T-helper 2 cell treated with Interferon-gamma antibody and Interleukin-4, amounts not matched to agents 100 ng/mL and 5 ng/mL, for 36 hours (primary cell): ENCODE data around the gene CASP14. TPM values are rescaled to one million over a fixed set of nuclear protein-coding genes. Genes with fewer than 3 reads are reported as not detected.
"Not testable (repeated sequence)": the region's sequence is repeated elsewhere in the genome, so short reads cannot be mapped to it uniquely, and the experiment has no call there.

Source experiments
- intact Hi-C: fragments of 100-400 bp; cut with micrococcal nuclease; formaldehyde crosslinking; loops from one replicate; pipeline ENCODE4 v1.15.1; 2023
- total RNA-seq: library from RNA; stranded (reverse); gene quantifications from 2 replicates; pipeline ENCODE4 v1.2.3, GENCODE V29; 2022

CASP14 gene, protein sequence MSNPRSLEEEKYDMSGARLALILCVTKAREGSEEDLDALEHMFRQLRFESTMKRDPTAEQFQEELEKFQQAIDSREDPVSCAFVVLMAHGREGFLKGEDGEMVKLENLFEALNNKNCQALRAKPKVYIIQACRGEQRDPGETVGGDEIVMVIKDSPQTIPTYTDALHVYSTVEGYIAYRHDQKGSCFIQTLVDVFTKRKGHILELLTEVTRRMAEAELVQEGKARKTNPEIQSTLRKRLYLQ
- not detected in 2 replicates for total RNA-seq

DNA sequence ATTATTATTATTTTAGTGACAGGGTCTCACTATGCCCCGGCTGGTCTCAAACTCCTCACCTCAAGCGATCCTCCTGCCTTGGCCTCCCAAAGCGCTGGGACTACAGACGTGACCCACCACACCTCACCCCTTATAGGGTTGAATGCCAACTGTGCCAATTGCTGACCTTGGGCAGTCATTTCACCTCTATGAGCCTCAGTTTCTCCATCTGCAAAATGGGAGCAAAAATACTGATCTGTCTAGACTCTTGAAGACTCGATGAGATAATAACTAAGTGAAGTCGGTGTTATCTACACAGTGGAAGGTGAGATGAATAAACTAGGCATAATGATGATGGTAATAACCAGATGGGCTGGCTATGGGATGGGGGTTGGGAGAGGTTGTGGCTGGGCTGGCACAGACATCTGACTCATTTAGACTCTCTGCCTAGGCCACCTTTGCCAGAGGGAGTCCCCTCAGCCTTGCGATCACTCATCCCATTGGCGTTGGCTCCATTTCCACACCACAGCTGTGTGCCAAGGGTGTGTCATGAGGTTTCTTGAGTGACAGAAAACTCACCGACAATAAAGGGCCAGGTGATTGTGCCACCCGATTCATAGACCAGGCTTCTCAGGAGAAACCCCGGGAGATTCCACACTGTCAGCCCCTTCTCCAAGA is at the start of gene CASP14:
Gene CASP14 (plus strand): TSS at position 596 of the 657 bp plus-strand sequence. CDS start 2,772 bp downstream, outside the sequence.
- intact Hi-C loops = no loop called here

DNA sequence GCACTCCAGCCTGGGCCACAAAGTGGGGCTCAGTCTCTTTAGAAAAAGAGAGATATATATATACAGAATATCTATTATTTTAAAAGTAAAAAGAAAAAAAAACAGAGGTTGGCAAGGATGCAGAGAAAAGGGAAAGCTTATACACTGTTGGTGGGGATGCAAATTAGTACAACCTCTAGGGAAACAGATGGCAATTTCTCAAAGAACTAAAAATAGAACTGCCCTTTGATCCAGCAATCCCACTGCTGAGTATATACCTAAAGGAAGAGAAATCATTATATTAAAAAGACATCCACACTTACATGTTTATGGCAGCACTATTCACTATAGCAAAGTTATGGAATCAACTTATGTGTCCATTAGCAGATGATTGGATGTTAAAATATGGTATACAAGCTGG is 41.0 kb upstream of the CASP14 start:
- intact Hi-C loops = no loop called here

DNA sequence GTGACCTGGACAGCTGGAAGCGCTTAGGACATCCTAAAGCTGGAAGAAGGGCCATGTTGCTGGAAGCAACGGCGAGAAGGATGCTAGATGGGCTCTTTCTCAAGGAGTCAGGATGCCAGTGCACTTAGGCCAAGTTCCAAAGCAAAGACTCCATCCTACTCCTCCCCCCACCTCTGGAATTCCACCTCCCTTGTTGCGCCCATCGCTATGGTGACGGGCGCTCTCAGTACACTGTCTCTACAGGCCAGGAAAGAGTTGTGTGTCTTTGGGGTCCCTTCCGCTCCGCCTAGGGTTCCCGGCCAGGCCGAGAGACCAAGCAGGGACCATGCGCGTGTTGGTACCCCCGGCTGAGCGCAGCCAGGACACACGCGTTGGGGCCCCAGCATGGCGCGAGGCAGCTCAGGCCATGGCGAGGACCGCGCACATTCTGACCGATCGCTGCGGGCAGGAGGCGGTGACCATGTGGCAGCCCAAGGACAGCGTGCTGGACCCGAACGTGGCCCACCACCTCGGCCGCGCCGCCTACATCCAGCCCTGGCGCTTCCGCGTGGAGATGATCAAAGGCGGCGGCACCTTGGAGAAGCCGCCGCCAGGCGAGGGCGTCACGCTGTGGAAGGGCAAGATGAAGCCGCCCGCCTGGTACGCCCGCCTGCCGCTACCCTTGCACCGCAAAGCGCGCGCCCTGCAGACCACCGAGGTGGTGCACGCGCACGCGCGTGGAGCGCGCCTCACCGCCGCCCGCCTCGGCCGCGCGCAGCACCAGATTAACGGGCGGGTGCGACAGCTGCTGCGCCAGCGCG is 38.6 kb upstream of the CASP14 start:
- intact Hi-C loops = no loop called here

DNA sequence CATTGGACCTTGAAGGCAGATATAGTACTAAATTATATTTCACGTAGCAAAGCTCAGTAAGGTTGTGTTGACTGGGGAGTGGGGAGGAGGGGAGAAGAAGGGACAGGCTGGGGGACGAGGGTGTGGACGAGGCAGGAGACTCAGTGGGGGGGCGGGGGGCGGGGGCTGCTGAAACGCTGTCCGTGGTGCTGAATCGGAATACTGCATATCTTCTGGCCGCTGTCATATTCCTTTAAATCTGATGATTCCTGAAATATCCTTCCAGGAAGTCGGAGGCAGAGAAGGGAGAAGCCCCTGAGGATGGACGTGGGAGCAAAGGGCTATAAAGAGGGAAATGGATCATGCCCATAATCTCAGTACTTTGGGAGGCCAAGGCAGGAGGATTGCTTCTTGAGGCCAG is 34.7 kb upstream of the CASP14 start:
- intact Hi-C loops = no loop called here

DNA sequence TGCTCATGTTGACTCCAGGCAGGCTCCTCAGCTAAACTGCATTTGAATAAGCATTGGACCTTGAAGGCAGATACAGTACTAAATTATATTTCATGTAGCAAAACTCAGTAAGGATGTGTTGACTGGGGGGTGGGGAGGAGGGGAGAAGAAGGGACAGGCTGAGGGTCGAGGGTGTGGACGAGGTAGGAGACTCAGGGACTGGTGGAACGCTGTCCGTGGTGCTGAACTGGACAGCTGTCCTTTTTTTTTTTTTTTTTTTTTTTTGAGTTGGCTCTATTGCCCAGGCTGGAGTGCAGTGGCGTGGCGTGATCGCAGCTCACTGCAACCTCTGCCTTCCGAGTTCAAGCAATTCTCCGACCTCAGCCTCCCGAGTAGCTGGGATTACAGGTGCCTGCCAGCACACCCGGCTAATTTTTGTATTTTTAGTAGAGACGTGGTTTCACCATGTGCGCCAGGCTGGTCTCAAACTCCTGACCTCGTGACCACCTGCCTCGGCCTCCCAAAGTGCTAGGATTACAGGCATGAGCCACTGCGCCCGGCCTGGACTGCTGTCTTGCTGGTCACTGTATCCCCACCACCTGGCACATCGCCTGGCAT is 33.2 kb upstream of the CASP14 start:
- intact Hi-C loops = no loop called here

DNA sequence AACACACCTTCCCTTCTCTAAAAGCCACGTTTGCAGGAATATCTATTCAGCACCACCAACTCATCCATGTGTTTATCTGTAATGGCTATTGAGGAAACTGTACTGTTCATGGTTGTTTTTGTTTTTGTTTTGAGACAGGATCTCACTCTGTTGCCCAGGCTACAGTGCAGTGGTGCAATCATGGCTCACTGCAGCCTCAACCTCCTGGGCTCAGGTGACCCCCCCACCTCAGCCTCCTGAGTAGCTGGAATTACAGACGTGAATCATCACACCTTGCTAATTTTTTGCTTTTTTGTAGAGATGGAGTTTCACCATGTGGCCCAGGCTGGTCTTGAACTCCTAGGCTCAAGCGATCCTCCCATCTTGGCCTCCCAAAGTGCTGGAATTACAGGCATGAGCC is 30.4 kb upstream of the CASP14 start:
- intact Hi-C loops = not testable (repeated sequence)

DNA sequence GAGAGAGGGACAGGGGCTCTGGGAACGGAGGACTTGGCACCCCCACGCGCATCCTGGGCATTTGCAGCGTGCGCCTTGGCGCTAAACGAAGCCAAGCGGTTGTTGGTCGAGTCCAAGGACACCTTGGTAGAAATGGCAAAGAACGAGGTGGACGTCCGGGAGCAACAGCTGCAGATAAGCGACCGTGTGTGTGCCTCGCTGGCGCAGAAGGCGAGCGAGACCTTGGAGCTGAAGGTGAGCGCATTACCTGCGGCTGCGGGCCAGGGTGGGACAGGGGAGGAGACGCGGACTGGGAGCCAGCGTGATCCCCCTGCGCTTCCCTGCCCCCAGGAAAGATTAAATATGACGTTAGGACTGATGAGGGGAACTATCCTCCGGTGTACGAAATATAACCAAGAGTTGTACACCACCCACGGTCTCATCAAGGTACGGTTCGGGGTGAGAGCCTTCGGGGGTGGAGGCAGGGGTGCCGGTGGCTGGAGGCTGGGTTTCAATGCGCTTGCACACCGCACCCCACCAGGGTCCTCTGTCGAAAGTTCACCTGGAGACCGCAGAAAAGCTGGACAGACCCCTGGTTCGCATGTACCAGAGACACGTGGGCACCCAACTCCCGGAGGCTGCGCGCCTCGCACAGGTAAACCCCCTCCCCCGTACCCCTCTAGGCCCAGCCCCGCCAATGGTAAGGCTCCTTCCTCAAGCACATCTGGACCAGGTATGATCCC is 27.8 kb upstream of the CASP14 start:
- intact Hi-C loops = no loop called here

DNA sequence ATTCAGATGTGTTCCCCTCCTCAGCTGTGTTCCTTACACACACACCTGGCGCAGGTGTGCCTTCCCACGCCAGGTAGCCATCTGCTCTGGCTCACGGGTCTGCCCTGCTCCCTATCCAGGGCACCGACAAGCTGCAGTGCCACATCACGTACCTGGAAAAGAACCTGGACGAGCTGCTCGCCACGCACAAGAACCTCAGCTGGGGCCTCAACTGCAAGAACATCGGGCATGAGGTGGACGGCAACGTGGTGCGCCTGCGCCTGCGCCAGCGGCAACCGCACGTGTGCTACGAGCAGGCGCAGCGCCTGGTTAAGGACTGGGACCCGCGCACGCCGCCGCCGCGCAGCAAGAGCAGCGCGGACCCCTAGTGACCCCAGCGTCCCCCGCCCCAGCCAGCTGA is 26.5 kb upstream of the CASP14 start:
- intact Hi-C loops = no loop called here

DNA sequence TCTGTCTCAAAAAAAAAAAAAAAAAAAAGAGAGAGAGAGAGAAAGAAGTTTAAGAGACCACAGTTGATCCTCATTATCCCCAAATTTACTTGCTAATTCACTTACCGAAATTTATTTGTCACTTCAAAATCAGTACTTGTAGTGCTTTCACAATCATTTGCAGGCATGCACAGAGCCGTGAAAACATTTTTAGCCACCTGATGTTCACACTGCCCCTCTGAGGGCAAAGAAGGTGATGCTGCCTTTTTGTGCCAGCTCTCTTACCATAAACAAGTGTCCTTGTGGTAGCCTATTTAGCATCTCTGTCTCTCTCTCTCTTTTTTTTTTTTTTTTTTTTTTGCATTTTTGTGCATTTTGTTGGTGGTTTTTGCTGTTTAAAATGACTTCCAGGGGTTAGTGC is 24.1 kb upstream of the CASP14 start:
- intact Hi-C loops = no loop called here

DNA sequence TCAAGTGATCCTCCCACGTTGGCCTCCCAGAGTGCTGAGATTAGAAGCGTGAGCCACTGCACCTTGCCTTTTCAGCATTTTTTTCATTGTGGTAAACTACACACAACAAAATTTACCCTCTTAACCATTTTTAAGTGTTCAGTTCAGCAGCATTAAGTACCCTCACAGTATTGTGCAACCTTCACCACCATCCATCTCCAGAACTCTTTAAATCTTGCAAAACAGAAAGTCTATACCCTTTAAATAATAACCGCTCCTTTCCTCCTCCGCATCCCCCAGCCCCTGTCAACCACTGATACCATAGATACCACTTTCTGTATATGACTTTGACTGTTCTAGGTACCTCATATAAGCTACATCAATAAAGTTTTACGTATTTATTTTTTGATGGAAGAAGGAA is 20.8 kb upstream of the CASP14 start:
- intact Hi-C loops = no loop called here

DNA sequence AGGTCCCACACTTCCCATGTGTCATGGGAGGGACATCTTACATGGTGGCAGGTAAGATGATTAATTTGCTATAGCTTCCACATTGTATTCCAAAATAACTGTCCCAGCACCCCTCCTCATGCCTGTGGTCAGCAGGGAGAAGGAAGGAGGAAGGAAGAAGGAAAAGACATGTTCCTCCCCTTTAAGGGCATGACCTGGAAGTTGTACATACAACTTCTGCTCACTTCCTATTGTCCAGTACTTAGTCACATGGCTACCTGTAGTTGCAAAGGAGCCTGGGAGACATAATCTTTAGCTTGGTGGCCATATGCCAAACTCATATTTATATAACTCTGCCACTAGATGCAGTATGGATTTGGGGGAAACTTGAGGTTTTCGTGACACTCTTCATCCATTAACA is 17.6 kb upstream of the CASP14 start:
- intact Hi-C loops = no loop called here

DNA sequence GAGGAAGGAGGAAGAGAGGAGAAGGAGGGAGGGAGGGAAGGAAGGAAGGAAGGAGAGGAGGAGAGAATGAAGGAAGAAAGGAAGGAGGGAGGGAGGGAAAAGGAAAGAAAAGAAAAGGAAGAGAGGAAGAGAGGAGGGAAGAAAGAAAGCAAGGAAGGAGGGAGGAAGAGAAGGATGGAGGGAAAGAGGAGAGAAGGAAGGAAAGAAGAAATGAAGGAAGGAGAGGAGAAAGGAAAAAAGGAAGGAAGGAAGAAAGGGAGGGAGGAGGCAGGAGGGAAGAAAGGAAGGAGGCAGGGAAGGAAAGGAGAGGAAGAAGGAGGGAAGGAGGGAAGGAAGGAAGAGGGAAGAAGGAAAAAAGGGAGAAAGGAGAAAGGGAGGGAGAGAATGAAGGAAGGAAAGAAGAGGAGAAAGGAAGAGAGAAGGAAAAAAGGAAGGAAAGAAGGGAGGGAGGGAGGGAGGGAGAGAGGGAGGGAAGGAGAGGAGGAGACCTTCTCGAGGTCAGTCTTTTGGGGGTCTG is 13.4 kb upstream of the CASP14 start:
- intact Hi-C loops = no loop called here

DNA sequence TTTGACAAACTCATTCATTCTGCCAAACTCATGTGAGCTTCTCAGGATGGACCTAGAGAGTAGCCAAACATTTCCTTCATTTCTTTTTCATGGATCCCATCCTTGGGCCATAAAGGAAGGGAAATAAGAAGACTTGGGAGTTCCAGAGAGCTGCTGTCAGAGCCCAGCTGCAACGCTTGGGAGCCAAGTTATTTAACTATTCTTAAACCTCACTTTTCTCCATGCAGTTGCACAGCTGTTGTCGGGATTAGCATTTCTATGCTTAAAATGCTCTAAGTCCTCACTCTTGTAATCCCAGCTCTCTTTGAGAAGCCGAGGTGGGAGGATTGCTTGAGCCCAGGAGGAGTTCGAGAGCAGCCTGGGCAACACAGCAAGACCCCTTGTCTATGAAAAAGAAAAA is 11.7 kb upstream of the CASP14 start:
- intact Hi-C loops = no loop called here

DNA sequence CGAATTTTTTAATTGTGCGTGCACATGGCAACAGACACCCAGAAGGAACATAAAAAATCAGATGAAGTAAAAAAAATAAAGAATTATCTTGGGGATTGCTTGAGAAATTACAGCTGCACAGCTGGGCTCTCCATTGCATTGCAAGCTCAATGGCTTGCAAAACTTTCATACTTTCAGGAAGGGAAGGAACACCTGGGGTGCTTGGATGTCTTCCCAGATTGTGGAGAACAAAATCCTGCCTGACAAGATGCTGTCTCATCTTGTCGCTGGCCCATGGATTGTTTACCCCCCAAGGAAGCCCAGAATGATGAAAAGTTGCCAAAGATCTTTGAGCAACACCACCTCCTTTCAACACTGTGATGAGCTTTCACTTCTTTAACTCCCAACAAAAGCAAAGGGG is 11.0 kb upstream of the CASP14 start:
- intact Hi-C loops = no loop called here

DNA sequence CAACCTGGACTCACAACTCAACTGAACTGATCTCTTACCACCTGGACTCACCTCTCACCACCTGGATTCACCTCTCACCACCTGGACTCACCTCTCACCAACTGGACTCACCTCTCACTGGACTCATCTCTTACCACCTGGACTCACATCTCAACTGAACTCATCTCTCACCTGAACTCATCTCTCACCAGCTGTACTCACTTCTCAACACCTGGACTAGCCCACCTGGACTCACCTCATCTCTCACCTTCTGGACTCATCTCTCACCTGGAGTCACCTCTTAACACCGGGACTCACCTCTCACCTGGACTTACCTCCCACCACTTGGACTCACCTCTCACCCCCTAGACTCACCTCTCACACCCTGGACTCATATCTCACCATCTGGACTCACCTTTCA is 7.3 kb upstream of the CASP14 start:
- intact Hi-C loops = no loop called here

DNA sequence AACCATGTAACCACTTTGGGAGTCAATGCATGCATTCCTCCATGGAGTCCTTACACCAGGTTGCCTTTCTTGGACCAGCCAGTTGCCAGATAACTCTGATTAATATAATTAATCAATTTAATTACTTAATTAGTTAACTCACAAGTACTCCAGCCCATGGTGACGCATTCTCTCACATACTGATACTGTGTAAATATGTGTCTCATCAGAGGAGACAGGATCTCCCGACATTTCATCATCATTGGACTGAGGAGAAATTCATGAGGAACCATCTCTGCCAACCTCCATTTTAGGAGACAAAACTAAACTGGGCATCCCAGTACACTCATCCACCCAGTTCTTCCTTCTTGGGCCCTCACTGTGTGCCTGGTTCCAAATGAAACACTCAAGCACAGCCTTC is 6.5 kb upstream of the CASP14 start:
- intact Hi-C loops = no loop called here

DNA sequence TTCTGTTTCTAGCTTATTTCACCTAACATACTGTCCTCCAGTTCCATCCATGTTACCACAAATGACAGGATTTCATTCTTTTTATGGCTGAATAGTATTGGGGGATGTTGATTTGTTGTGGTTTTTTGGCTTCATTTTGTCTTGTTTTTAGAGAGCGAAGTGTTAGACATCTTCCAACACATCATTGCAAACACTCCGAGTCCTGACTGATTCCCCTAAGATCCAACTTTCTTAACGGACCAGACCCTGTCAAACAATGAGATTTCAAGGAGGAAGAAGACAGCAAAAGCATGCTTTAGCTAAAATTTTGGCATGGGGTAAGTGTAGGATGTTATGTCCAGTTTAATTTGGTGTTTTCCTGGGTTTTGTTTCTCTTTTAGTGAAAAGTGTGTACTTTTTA is 3.8 kb upstream of the CASP14 start:
- intact Hi-C loops = no loop called here

DNA sequence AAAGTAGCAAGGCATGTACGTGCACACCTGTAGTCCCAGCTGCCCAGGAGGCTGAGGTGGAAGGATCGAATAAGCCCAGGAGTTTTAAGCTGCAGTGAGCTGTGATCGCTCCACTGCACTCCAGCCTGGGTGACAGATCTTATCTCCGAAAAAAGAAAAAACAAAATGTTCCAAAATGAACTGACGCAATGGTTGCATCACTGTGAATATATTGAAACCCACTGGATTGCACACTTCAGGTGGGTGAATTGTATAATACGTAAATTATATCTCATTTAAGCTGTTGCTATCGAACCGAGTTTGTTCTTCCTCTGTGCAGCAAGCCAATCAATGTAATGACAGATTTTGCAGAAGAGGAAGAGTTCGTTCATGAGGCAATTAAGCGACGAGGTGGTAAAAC is 1.6 kb upstream of the CASP14 start:
- intact Hi-C loops = no loop called here

DNA sequence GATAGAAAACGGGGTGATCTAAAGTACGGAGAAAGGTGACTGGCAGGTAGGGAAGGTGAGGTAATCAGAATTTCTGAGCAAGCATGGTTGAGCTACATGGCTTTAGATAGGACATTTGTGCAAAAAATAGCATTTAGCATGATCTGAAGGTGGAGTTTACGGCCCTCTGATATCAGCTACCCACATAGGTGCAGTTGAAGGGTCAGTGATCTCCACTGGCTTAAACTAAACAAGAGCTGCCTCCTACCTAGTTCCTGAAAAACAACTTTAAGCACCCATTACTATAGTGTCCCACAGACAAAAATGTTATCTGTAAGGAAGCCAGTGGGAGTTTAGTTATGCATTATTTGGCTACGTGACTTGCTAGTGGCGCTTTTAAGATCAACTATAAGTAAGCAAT is 1.2 kb upstream of the CASP14 start:
- intact Hi-C loops = no loop called here

DNA sequence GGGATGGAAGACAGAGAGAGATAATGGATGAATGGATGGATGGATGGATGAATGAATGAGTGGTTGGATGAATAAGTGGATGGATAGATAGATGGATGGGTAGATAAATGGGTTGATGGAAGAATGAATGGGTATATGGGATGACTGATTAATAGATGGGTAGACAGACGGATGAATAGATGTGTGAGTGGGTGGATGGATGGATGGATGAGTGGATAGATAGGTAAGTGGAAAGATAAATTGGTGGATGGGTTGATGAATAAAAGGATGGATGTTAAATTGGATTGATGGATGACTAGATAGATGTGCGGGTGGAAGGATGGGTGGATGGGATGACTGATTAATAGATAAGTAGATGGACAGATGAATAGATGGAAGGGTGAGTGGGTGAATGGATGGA is 1.4 kb downstream of the CASP14 start:
- intact Hi-C loops = no loop called here

DNA sequence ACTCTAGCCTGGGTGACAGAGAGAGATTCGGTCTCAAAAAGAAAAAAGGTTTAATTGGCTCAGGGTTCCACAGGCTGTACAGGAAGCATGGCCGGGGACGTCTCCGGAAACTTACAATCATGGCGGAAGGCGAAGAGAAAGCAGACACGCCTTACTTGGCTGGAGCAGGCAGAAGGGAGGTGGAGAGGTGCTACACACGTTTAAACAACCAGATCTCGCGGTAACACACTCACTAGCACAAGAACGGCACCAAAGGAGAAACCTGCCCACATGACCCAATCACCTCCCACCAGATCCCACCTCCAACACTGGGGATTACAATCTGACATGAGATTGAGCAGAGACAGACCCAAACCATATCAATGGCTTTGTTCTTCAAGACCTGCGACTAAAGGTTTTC is 12.8 kb downstream of the CASP14 start:
- intact Hi-C loops = no loop called here
